ENCODE results near the gene MED4. TPM values are rescaled to one million over a fixed set of nuclear protein-coding genes. Genes with fewer than 3 reads are reported as not detected.

MED4 gene
- total and polyA plus RNA-seq, 10 donors = 35.7 to 61.7 (median 43.0) TPM

DNA sequence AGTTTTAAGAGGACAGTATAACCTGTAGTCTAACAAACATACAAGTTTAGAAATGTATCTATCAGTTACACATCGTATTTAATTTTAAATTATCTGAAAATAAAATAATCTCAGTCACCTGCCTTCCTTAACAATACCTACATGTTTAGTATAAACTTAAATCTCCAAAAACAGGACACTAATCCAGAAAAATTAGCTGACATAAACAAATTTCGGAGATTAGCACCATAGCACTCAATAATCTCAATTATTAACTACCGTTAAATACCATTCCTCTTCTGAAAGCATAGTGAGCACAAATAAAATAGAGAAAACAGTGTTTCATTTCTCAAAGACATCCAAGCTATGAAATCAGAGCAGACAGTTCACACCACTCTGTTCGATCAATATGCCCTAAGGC lies 13.2 kb downstream of the MED4 start:
- H3K27me3 ChIP-seq (replicated peaks in 1 of 7) = no peaks in the 10 kb centered on the region
- no peak for DNase-seq
- intact Hi-C loops (cut with DNase I; ENCODE audit: low total_unique reads) = no loop called here
- TF ChIP-seq POLR2AphosphoS5 (IDR thresholded peaks at IDR 0.05) = no peak
- TF ChIP-seq POLR2A (IDR thresholded peaks at IDR 0.05) = no peak
- TF ChIP-seq, protein P1, sequence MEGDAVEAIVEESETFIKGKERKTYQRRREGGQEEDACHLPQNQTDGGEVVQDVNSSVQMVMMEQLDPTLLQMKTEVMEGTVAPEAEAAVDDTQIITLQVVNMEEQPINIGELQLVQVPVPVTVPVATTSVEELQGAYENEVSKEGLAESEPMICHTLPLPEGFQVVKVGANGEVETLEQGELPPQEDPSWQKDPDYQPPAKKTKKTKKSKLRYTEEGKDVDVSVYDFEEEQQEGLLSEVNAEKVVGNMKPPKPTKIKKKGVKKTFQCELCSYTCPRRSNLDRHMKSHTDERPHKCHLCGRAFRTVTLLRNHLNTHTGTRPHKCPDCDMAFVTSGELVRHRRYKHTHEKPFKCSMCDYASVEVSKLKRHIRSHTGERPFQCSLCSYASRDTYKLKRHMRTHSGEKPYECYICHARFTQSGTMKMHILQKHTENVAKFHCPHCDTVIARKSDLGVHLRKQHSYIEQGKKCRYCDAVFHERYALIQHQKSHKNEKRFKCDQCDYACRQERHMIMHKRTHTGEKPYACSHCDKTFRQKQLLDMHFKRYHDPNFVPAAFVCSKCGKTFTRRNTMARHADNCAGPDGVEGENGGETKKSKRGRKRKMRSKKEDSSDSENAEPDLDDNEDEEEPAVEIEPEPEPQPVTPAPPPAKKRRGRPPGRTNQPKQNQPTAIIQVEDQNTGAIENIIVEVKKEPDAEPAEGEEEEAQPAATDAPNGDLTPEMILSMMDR (IDR thresholded peaks at IDR 0.05 in 8 of 11, conservative IDR thresholded peaks at IDR 0.05 in 3 of 11) = no peak
- no peaks in the 10 kb centered on the region for H3K9me3 ChIP-seq
- peaks cover 0 to 8% (median 2%) of the 10 kb centered on the region in 6 donors for H3K4me1 ChIP-seq
- H3K4me3 ChIP-seq = no peak overlapping the region
- H3K27ac ChIP-seq = no peak overlapping the region
- WGBS, 5 donors = 83 to 98% (median 98%) methylated on average over 4 of the region's 4 CpGs
- peaks cover 0 to 100% (median 84%) of the 10 kb centered on the region in 6 donors for H3K36me3 ChIP-seq

DNA sequence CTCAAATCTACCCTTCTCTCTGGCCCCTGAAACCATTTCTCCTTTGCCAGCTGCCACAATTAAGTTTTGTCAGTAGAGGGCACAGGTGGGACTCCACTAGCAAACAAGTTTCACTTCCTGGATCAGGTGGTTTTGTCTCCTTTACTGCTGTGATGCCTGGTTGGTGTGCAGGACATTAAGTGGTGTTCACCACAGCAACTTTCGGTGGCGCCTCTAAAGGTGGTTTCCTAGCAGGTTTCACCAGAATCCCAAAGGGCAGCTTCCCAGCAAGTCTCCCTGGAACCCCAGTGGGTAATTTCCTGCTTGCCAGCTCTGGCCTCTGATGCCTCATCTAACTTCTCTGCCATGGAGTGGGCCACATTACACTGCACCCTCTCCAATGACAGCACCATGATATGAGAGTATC lies 16.6 kb downstream of the MED4 start:
- TF ChIP-seq, protein P1 (IDR thresholded peaks at IDR 0.05 in 8 of 11, conservative IDR thresholded peaks at IDR 0.05 in 3 of 11) = peak in 7 of 11 experiments; percentile 12 to 50 (median 26)
- TF ChIP-seq POLR2A (IDR thresholded peaks at IDR 0.05) (no peak), POLR2AphosphoS5 (IDR thresholded peaks at IDR 0.05) (no peak)
- WGBS, 5 donors = 28 to 44% (median 38%) methylated on average over 2 of the region's 2 CpGs
- Histone ChIP-seq H3K36me3 (peaks cover 0 to 100% (median 90%) of the 10 kb centered on the region in 6 donors), H3K27me3 (replicated peaks in 1 of 7) (no peaks in the 10 kb centered on the region), H3K27ac (peak overlapping the region in 4 of 8 donors; percentile 8 to 53 (median 20)), H3K4me3 (no peak overlapping the region), H3K9me3 (peaks cover 0 to 4% (median 0%) of the 10 kb centered on the region in 8 donors), H3K4me1 (peaks cover 0 to 8% (median 2%) of the 10 kb centered on the region in 6 donors)
- no peak for DNase-seq
- intact Hi-C loops (cut with DNase I; ENCODE audit: low total_unique reads) = no loop called here

DNA sequence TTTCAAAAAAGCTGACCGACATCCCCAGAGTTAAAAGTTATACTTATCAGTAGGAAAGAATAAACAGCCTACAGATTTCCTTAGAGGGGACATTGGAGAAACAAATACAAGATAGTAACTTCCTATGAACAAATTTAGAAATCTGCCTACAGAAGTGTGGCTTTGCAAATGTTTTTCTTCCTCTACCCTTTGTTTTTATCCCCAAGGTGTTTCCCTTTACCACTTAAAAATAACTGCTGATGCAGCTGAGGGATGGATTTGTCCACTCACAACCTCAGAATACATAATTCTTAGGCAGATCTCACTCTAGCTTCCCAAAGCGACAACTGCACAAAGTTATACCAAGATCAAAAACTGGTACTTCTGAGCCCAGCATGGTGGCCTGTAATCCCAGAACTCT lies 20.9 kb downstream of the MED4 start:
- Histone ChIP-seq H3K27me3 (replicated peaks in 1 of 7) (no peaks in the 10 kb centered on the region), H3K4me3 (no peak overlapping the region), H3K4me1 (peaks cover 0 to 8% (median 2%) of the 10 kb centered on the region in 6 donors), H3K36me3 (peaks cover 16 to 100% (median 90%) of the 10 kb centered on the region in 6 donors), H3K27ac (no peak overlapping the region), H3K9me3 (peaks cover 6 to 47% (median 35%) of the 10 kb centered on the region in 8 donors)
- TF ChIP-seq, protein P1 (IDR thresholded peaks at IDR 0.05 in 8 of 11, conservative IDR thresholded peaks at IDR 0.05 in 3 of 11) = no peak
- TF ChIP-seq POLR2AphosphoS5 (IDR thresholded peaks at IDR 0.05) (no peak), POLR2A (IDR thresholded peaks at IDR 0.05) (no peak)
- whole genome bisulfite sequencing, 5 donors = 68 to 85% (median 77%) methylated on average over 2 of the region's 2 CpGs
- no peak for DNase-seq
- intact Hi-C loops (cut with DNase I; ENCODE audit: low total_unique reads) = no loop called here

DNA sequence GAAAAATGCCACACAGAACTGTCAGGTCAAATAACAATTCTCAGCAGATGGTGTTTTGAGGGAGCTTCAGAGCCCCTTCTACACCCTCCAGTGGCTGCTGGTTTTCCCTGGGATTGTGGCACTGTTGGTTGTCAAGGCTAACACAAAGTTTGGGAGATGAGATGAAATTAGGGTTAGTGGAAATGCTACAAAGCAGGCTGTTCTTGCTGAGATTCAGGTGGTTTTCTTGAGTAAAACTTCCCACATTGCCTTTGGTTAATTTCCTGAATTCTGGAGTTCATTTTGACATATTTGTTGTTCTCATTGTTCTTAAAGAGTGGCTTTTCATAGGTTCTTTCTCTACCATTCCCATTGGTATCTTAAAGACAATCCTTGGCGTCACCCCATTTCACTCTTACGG lies 22.1 kb downstream of the MED4 start:
- TF ChIP-seq POLR2A (IDR thresholded peaks at IDR 0.05) = no peak
- TF ChIP-seq, protein P1 (IDR thresholded peaks at IDR 0.05 in 8 of 11, conservative IDR thresholded peaks at IDR 0.05 in 3 of 11) = no peak
- TF ChIP-seq POLR2AphosphoS5 (IDR thresholded peaks at IDR 0.05) = no peak
- no peak for DNase-seq
- no peaks in the 10 kb centered on the region for H3K4me1 ChIP-seq
- 93 to 100% (median 100%) methylated on average over 2 of the region's 2 CpGs for WGBS, 5 donors
- H3K27ac ChIP-seq = no peak overlapping the region
- H3K4me3 ChIP-seq = no peak overlapping the region
- intact Hi-C loops (cut with DNase I; ENCODE audit: low total_unique reads) = no loop called here
- H3K27me3 ChIP-seq (replicated peaks in 1 of 7) = no peaks in the 10 kb centered on the region
- H3K36me3 ChIP-seq = peaks cover 16 to 100% (median 87%) of the 10 kb centered on the region in 6 donors
- H3K9me3 ChIP-seq = peaks cover 12 to 59% (median 45%) of the 10 kb centered on the region in 8 donors

All from spleen (tissue), 11 donors.